H1 (cell line): Measurements from ENCODE around the gene CBLN3. TPM values are rescaled to one million over a fixed set of nuclear protein-coding genes. Genes with fewer than 3 reads are reported as not detected.

Experiments
- CTCF ChIA-PET: fragments of 300-600 bp; sonication (Branson Sonifier 250); formaldehyde crosslinking; loops from one replicate; lab custom pipeline; 2021; ENCODE audit not compliant: partially characterized antibody; lab: Charles Lee
- POLR2A ChIA-PET: fragments of 300-600 bp; sonication (Branson Sonifier 250); formaldehyde crosslinking; loops from one replicate; lab custom pipeline; 2021; ENCODE audit warnings: inconsistent platforms; ENCODE audit not compliant: partially characterized antibody; lab: Charles Lee
- DNase-seq, 2 experiments: peaks; one replicate each; pipeline versions ENCODE4 v3.0.0 to v3.0.0-alpha.2; 2010 to 2022; ENCODE audit warnings: low spot score in 2 of 2, low read depth in 1 of 2, mixed read lengths in 1 of 2
- FAIRE-seq: peaks from 2 replicates; lab custom pipeline; 2011; peaks lifted over from hg19 to GRCh38; lab: Jason Lieb, UNC
- H2AFZ ChIP-seq: 2 replicates; pipeline ENCODE4 v1.8.1; 2012; ENCODE audit warnings: low read length, inconsistent platforms
- H2AK5ac ChIP-seq: 2 replicates; pipeline ENCODE4 v1.6.1; 2013; ENCODE audit warnings: low read depth, low read length
- H2BK120ac ChIP-seq: replicated peaks from 2 replicates; pipeline ENCODE3; 2013; ENCODE audit warnings: low read depth, low read length, inconsistent platforms
- H2BK12ac ChIP-seq: 2 replicates; pipeline ENCODE4 v1.6.1; 2013; ENCODE audit warnings: low read depth, low read length
- H2BK15ac ChIP-seq: 2 replicates; pipeline ENCODE4 v1.6.1; 2013; ENCODE audit warnings: low read length
- H2BK20ac ChIP-seq: 2 replicates; pipeline ENCODE4 v1.6.1; 2013; ENCODE audit warnings: low read length
- H2BK5ac ChIP-seq: 2 replicates; pipeline ENCODE4 v1.6.1; 2013; ENCODE audit warnings: low read depth, low read length
- H3K14ac ChIP-seq: 2 replicates; pipeline ENCODE4 v1.6.1; 2013; ENCODE audit warnings: inconsistent platforms; ENCODE audit not compliant: insufficient read length
- H3K18ac ChIP-seq: 2 replicates; pipeline ENCODE4 v1.6.1; 2013; ENCODE audit warnings: low read length; ENCODE audit errors: extremely low read depth
- H3K23ac ChIP-seq: 2 replicates; pipeline ENCODE4 v1.6.1; 2013; ENCODE audit warnings: inconsistent platforms; ENCODE audit not compliant: insufficient read length
- H3K23me2 ChIP-seq: 2 replicates; pipeline ENCODE4 v1.6.1; 2013; ENCODE audit warnings: low read depth, low read length
- H3K27ac ChIP-seq: 2 replicates; pipeline ENCODE4 v1.6.1; 2011; ENCODE audit warnings: low read depth, low read length, inconsistent platforms
- H3K27me3 ChIP-seq, 4 experiments: replicated peaks in 1 of 4; 1 replicate in 1 of 4; 2 replicates in 3 of 4; pipeline versions ENCODE4 v1.6.1 to v1.8.1; 2011 to 2013; ENCODE audit warnings: low read length in 3 of 4, mild to moderate bottlenecking in 3 of 4, inconsistent platforms in 2 of 4, mixed read lengths in 2 of 4, moderate library complexity in 1 of 4; ENCODE audit not compliant: control insufficient read depth in 3 of 4, insufficient read depth in 3 of 4; ENCODE audit errors: extremely low read depth in 1 of 4
- H3K36me3 ChIP-seq, 4 experiments: 2 replicates each; pipeline versions ENCODE4 v1.6.1 to v1.8.1; 2011 to 2013; ENCODE audit warnings: mild to moderate bottlenecking in 4 of 4, low read length in 3 of 4, moderate library complexity in 2 of 4, control low read depth in 1 of 4, inconsistent platforms in 1 of 4; ENCODE audit not compliant: insufficient read depth in 4 of 4, control insufficient read depth in 2 of 4
- H3K4ac ChIP-seq: replicated peaks from 2 replicates; pipeline ENCODE3; 2013; ENCODE audit warnings: low read length, low read depth, mixed read lengths, inconsistent platforms; ENCODE audit not compliant: insufficient read length
- H3K4me1 ChIP-seq, 4 experiments: replicated peaks in 1 of 4; 1 replicate in 1 of 4; 2 replicates in 3 of 4; pipeline versions ENCODE4 v1.6.1 to v1.8.1; 2011 to 2013; ENCODE audit warnings: low read length in 3 of 4, inconsistent platforms in 2 of 4, mixed read lengths in 1 of 4; ENCODE audit not compliant: insufficient read depth in 4 of 4, control insufficient read depth in 3 of 4
- H3K4me2 ChIP-seq, 2 experiments: 2 replicates each; pipeline versions ENCODE4 v1.6.1 to v1.8.1; 2011 to 2013; ENCODE audit warnings: low read depth in 2 of 2, low read length in 2 of 2, control low read depth in 1 of 2, inconsistent platforms in 1 of 2, mild to moderate bottlenecking in 1 of 2; ENCODE audit not compliant: insufficient read depth in 1 of 2
- H3K4me3 ChIP-seq, 4 experiments: fragments of 200-600, 300-600 bp in 1 of 4; sonication (generic), shearing (Covaris generic), sonication (Bioruptor Twin) in 1 of 4; 2 replicates each; pipeline versions ENCODE4 v1.5.1 to v1.8.1; 2011 to 2016; ENCODE audit warnings: low read length in 4 of 4, low read depth in 3 of 4, control low read depth in 2 of 4, inconsistent platforms in 2 of 4, mild to moderate bottlenecking in 2 of 4, mixed read lengths in 1 of 4, moderate library complexity in 1 of 4; ENCODE audit not compliant: insufficient read depth in 2 of 4; ENCODE audit errors: extremely low read depth in 1 of 4
- H3K56ac ChIP-seq: replicated peaks from 2 replicates; pipeline ENCODE3; 2013; ENCODE audit warnings: low read depth, mild to moderate bottlenecking, mixed read lengths, low read length, inconsistent platforms; ENCODE audit not compliant: insufficient read length
- H3K79me1 ChIP-seq: 2 replicates; pipeline ENCODE4 v1.6.1; 2013; ENCODE audit warnings: low read depth, low read length, control low read depth
- H3K79me2 ChIP-seq, 2 experiments: 2 replicates each; pipeline versions ENCODE4 v1.6.1 to v1.8.1; 2012 to 2013; ENCODE audit warnings: low read length in 2 of 2, mild to moderate bottlenecking in 2 of 2, inconsistent platforms in 1 of 2; ENCODE audit not compliant: insufficient read depth in 2 of 2, control insufficient read depth in 1 of 2
- H3K9ac ChIP-seq, 4 experiments: replicated peaks in 1 of 4; 1 replicate in 1 of 4; 2 replicates in 3 of 4; pipeline versions ENCODE4 v1.6.1 to v1.8.1; 2011 to 2013; ENCODE audit warnings: low read depth in 3 of 4, low read length in 3 of 4, control low read depth in 2 of 4, mild to moderate bottlenecking in 2 of 4, moderate library complexity in 2 of 4, inconsistent platforms in 1 of 4; ENCODE audit errors: extremely low read depth in 1 of 4
- H3K9me3 ChIP-seq, 2 experiments: 2 replicates each; pipeline versions ENCODE4 v1.6.1 to v1.8.1; 2012 to 2013; ENCODE audit warnings: mild to moderate bottlenecking in 2 of 2, moderate library complexity in 2 of 2, control low read depth in 1 of 2, inconsistent platforms in 1 of 2, low read depth in 1 of 2, low read length in 1 of 2, mixed read lengths in 1 of 2; ENCODE audit not compliant: insufficient read depth in 2 of 2
- H4K20me1 ChIP-seq, 2 experiments: replicated peaks in 1 of 2; 2 replicates each; pipeline versions ENCODE3 to v1.8.1; 2011 to 2013; ENCODE audit warnings: inconsistent platforms in 2 of 2, low read length in 2 of 2, mild to moderate bottlenecking in 1 of 2; ENCODE audit not compliant: insufficient read depth in 2 of 2, control insufficient read depth in 1 of 2
- H4K5ac ChIP-seq: 2 replicates; pipeline ENCODE4 v1.6.1; 2013; ENCODE audit warnings: low read length, low read depth, mixed read lengths, inconsistent platforms; ENCODE audit not compliant: insufficient read length
- H4K8ac ChIP-seq: 2 replicates; pipeline ENCODE4 v1.8.0; 2013; ENCODE audit warnings: mild to moderate bottlenecking, moderate library complexity, low read length, inconsistent platforms; ENCODE audit not compliant: insufficient read depth; ENCODE audit errors: extremely low read depth
- H4K91ac ChIP-seq: replicated peaks from 2 replicates; pipeline ENCODE3; 2013; ENCODE audit warnings: low read length, mixed read lengths, inconsistent platforms; ENCODE audit not compliant: insufficient read length
- CTBP2 ChIP-seq: IDR thresholded peaks from 2 replicates; pipeline ENCODE4 v1.7.0; 2011; ENCODE audit warnings: borderline replicate concordance, mild to moderate bottlenecking, moderate library complexity, mixed read lengths, low read length; ENCODE audit not compliant: insufficient read depth, insufficient read length
- SAP30 ChIP-seq: fragments of 300-600 bp; sonication (generic); IDR thresholded peaks from 2 replicates; pipeline ENCODE4 v1.7.1; 2012; ENCODE audit warnings: low read length, moderate library complexity, mild to moderate bottlenecking, inconsistent platforms; ENCODE audit not compliant: insufficient read depth, insufficient replicate concordance
- SUZ12 ChIP-seq: fragments of 200-600 bp; sonication (generic); IDR thresholded peaks from 2 replicates; pipeline ENCODE4 v1.6.1; 2012; ENCODE audit warnings: mild to moderate bottlenecking, inconsistent platforms, low read length, moderate library complexity, mixed read lengths
- ZNF274 ChIP-seq: IDR thresholded peaks from 2 replicates; pipeline ENCODE4 v1.7.0; 2012; ENCODE audit warnings: low read length, borderline replicate concordance; ENCODE audit errors: extremely low read depth
- WGBS, 2 experiments: shearing (Covaris generic) in 1 of 2; methylation state at CpG; one replicate each; pipeline versions ENCODE4 v1.1.6 to v1.1.7; 2013 to 2015; ENCODE audit warnings: low lambda C conversion rate in 2 of 2, mixed read lengths in 2 of 2, inconsistent platforms in 1 of 2, low coverage in 1 of 2, missing lambda C conversion rate in 1 of 2; ENCODE audit not compliant: insufficient replicate concordance in 2 of 2, insufficient coverage in 1 of 2, insufficient read length in 1 of 2; ENCODE audit errors: extremely low coverage in 1 of 2, missing lambda C conversion rate in 1 of 2; 5-methylcytosine and 5-hydroxymethylcytosine counted together
- polyA plus RNA-seq, 7 experiments: library from polyadenylated mRNA; depleted of rRNA in 3 of 7; stranded (reverse) in 5 of 7; unstranded in 2 of 7; fragments of >200 nt in 5 of 7; fragments of 200-250 nt in 2 of 7; gene quantifications; 1 replicate in 5 of 7; 2 replicates in 1 of 7; 4 replicates in 1 of 7; pipeline versions ENCODE4 v1.2.1 to v1.2.3, GENCODE V29; 2011 to 2013; ENCODE audit warnings: missing spikeins in 2 of 7, mixed read lengths in 2 of 7
- total RNA-seq: library from RNA; stranded (reverse); fragmentation: NEBNext Ultra II Directional; extraction: Animal tissue kit (Norgen Biotek cat#: 25700); gene quantifications from 2 replicates; pipeline ENCODE4 v1.2.1, GENCODE V29; 2021

CBLN3 gene
- total and polyA plus RNA-seq, 2 of the 8 experiments (the other 6 are each of a cell fraction or from before 2014, with no cell fraction given) = 0.54 to 1.00 TPM

DNA sequence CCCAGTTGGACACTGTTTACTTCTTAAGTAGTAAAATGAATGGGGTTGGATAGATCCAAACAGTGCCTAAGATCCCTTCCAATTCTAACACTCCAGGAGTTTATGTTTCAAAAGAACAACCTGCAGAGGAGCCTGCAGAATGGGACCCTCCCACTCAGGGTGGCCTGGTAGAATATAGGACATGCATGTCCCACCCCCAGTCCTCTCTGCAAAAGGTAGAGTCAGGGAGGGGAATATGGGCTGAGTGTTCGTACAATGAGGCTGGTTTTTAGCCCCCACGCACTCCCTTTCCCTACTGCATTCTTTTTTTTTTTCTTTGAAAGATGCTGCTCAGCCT lies 42.5 kb downstream of the CBLN3 start:
- no peak overlapping the region for H3K4me2 ChIP-seq
- H3K79me2 ChIP-seq = no peaks in the 10 kb centered on the region
- H3K79me1 ChIP-seq = no peaks in the 10 kb centered on the region
- FAIRE-seq = no peak
- no peak overlapping the region for H3K27ac ChIP-seq
- H4K5ac ChIP-seq = no peak overlapping the region
- WGBS, 2 experiments = 78% methylated on average over 2 of the region's 2 CpGs; no CpG with 5 or more reads in 1 of the 2 experiments
- H3K36me3 ChIP-seq = no peaks in the 10 kb centered on the region
- H3K4me3 ChIP-seq = no peak overlapping the region
- no peak overlapping the region for H3K56ac ChIP-seq
- no peak for DNase-seq
- H3K9ac ChIP-seq = no peak overlapping the region
- H2BK20ac ChIP-seq = no peak overlapping the region
- H2BK12ac ChIP-seq = no peak overlapping the region
- no peak overlapping the region for H3K23ac ChIP-seq
- no peak overlapping the region for H4K8ac ChIP-seq
- H3K27me3 ChIP-seq = peaks cover 0 to 2% (median 0%) of the 10 kb centered on the region in 4 experiments; a peak in 1 of 7 replicates
- no peak overlapping the region for H4K91ac ChIP-seq
- ChIA-PET POLR2A (interaction anchor here (1.2 kb wide), 1 partner anchor 26 kb away, joined by 3 read pairs; no protein-coding TSS in a partner anchor), CTCF (interaction anchor here (1.1 to 2.0 kb wide), 3 partner anchors 10 to 41 kb away, joined by 3 to 6 read pairs (median 4); no protein-coding TSS in a partner anchor)
- H2AFZ ChIP-seq = no peak overlapping the region
- no peaks in the 10 kb centered on the region for H3K9me3 ChIP-seq
- H3K23me2 ChIP-seq = no peaks in the 10 kb centered on the region
- no peaks in the 10 kb centered on the region for H3K4me1 ChIP-seq
- TF ChIP-seq ZNF274 = no peak
- TF ChIP-seq CTBP2 = no peak
- TF ChIP-seq SAP30 = no peak
- no peak for TF ChIP-seq SUZ12
- H2BK15ac ChIP-seq = no peak overlapping the region
- no peak overlapping the region for H3K14ac ChIP-seq
- H3K4ac ChIP-seq = no peak overlapping the region
- no peak overlapping the region for H2BK120ac ChIP-seq
- H2AK5ac ChIP-seq = no peak overlapping the region
- no peak overlapping the region for H3K18ac ChIP-seq
- H2BK5ac ChIP-seq = no peak overlapping the region
- no peaks in the 10 kb centered on the region for H4K20me1 ChIP-seq
